Retinal pigment epithelial cell (primary cell): ENCODE data around the gene G6PC1.
"Not testable (repeated sequence)": the region's sequence is repeated elsewhere in the genome, so short reads cannot be mapped to it uniquely, and the experiment has no call there.

Experiments
- DNase-seq: peaks from one replicate; pipeline ENCODE4 v3.0.0-alpha.2; 2010; ENCODE audit warnings: low read depth
- H3K4me3 ChIP-seq: 2 replicates; pipeline ENCODE4 v1.5.1; 2011; ENCODE audit warnings: mild to moderate bottlenecking, low read length, control low read depth, moderate library complexity
- TF ChIP-seq, protein P1 (sequence below): conservative IDR thresholded peaks from 2 replicates; pipeline ENCODE4 v1.5.1; 2011; ENCODE audit warnings: low read depth, low read length, control low read depth, inconsistent platforms

Gene G6PC1

DNA sequence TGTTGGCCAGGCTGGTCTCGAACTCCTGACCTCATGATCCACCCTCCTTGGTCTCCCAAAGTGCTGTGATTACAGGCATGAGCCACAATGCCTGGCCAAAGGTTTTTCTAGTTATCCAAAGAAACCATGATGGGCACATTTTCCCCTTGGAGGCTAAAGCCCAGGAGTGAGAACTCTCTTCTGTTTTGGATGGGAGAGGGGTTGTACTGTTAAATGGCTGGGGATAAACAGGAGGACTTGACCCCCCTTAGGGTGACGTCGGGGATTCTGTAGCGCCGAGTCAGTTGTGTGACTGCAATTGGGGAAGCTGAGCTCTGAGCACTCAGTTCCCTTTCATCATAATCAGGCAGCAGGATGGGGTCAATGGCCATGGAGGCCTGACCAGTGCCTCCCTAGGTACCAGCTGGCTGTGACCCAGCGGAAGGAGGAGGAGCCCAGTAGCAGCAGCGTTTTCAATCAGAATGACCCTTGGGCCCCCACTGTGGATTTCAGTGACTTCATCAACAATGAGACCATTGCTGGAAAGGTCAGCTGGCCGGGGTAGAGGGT lies 45.5 kb upstream of the G6PC1 start:
- TF ChIP-seq, protein P1, sequence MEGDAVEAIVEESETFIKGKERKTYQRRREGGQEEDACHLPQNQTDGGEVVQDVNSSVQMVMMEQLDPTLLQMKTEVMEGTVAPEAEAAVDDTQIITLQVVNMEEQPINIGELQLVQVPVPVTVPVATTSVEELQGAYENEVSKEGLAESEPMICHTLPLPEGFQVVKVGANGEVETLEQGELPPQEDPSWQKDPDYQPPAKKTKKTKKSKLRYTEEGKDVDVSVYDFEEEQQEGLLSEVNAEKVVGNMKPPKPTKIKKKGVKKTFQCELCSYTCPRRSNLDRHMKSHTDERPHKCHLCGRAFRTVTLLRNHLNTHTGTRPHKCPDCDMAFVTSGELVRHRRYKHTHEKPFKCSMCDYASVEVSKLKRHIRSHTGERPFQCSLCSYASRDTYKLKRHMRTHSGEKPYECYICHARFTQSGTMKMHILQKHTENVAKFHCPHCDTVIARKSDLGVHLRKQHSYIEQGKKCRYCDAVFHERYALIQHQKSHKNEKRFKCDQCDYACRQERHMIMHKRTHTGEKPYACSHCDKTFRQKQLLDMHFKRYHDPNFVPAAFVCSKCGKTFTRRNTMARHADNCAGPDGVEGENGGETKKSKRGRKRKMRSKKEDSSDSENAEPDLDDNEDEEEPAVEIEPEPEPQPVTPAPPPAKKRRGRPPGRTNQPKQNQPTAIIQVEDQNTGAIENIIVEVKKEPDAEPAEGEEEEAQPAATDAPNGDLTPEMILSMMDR = no peak
- DNase-seq = no peak
- H3K4me3 ChIP-seq = no peak overlapping the region

- H3K4me3 ChIP-seq, DNase-seq: not testable (repeated sequence)
Measured at GRCh38 chr17:42856093-42856492, 44.5 kb upstream of the G6PC1 start.

GRCh38 chr17:42856516-42856915 lies 44.1 kb upstream of the G6PC1 start:
- H3K4me3 ChIP-seq, DNase-seq: not testable (repeated sequence)

- TF ChIP-seq, protein P1 = no peak
- no peak for DNase-seq
Measured at GRCh38 chr17:42857389-42857788, 43.2 kb upstream of the G6PC1 start.

DNA sequence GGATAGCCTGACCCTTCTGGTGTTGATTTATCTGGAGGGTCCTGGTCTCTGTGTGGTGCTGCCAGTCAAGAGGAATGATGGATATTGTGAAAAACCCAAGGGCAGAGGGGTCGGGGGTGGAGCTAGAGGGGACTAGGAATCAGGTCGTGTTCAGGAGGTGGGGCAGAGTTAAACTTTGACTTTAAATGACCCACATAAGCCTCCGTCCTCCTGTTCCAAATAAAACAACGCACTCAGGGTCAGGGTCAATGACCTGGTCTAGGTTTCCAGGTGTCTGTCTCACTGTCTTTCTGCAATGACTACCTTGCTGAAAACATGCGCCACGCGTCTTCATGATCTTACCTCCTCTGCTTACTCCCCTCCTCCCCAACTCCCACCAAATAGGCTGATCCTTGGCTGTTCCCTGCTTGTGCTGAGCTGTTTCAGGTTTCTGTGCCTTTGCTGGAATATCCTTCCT lies 34.9 kb upstream of the G6PC1 start:
- TF ChIP-seq, protein P1 = no peak

More at GRCh38 chr17:42857389-42857788, 43.2 kb upstream of the G6PC1 start:
- H3K4me3 ChIP-seq = no peak overlapping the region

DNA sequence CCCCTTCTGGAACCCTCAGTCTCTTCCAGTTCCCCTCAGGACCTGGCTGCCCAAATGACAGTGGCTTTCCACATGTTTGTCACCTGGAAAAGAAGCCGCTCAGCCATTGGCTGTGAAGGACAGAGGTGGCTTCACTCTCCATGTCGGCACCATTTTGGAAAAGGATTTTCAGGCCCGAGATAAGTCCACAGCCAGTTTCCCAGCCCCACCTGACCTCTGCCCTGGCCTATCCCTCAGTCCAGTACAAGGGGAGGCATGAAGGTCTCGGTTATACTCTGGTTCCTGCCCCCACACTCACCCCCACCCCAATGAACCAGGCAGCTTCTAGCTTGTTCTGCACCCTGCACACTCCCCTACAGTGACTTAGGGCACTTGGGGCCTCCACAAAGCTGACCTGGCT lies 34.4 kb upstream of the G6PC1 start:
- no peak for DNase-seq
- H3K4me3 ChIP-seq = no peak overlapping the region
- TF ChIP-seq, protein P1 = no peak

More for the DNA sequence above, 34.9 kb upstream of the G6PC1 start:
- DNase-seq = no peak
- no peak overlapping the region for H3K4me3 ChIP-seq

GRCh38 chr17:42866631-42867575 lies 33.7 kb upstream of the G6PC1 start:
- H3K4me3 ChIP-seq = no peak overlapping the region
- TF ChIP-seq, protein P1 = no peak
- no peak for DNase-seq

DNA sequence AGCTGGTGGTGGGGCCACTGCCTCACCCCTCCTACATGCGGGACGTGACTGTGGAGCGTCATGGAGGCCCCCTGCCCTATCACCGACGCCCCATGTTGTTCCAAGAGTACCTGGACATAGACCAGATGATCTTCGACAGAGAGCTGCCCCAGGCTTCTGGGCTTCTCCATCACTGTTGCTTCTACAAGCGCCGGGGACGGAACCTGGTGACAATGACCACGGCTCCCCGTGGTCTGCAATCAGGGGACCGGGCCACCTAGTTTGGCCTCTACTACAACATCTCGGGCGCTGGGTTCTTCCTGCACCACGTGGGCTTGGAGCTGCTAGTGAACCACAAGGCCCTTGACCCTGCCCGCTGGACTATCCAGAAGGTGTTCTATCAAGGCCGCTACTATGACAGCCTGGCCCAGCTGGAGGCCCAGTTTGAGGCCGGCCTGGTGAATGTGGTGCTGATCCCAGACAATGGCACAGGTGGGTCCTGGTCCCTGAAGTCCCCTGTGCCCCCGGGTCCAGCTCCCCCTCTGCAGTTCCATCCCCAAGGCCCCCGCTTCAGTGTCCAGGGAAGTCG lies 32.8 kb upstream of the G6PC1 start:
- H3K4me3 ChIP-seq, DNase-seq: not testable (repeated sequence)
